NCI-H2081 (cell line): Measurements from ENCODE around the gene MAN1C1.
"Not testable (repeated sequence)": the region's sequence is repeated elsewhere in the genome, so short reads cannot be mapped to it uniquely, and the experiment has no call there.

Experiments
- DNase-seq, 2 experiments: peaks; one replicate each; lab custom pipeline; 2025; lab: John Stamatoyannopoulos, UW

MAN1C1 gene

DNA sequence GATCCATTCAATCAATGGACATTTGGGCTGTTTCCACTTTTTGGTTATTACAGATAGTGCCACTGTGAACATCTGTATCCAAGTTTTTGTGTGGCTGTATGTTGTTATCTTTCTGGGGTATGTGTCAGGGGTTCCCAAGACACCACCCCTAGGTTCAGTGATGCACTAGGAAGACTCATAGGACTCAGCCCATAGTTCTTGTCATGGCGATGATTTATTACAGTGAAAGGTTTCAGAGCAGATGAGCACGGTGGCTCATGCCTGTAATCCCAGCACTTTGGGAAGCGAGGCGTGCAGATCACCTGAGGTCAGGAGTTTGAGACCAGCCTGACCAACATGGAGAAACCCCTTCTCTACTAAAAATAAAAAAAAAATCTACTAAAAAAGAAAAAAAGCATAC is 64.1 kb downstream of the MAN1C1 start:
- DNase-seq: no peak

DNA sequence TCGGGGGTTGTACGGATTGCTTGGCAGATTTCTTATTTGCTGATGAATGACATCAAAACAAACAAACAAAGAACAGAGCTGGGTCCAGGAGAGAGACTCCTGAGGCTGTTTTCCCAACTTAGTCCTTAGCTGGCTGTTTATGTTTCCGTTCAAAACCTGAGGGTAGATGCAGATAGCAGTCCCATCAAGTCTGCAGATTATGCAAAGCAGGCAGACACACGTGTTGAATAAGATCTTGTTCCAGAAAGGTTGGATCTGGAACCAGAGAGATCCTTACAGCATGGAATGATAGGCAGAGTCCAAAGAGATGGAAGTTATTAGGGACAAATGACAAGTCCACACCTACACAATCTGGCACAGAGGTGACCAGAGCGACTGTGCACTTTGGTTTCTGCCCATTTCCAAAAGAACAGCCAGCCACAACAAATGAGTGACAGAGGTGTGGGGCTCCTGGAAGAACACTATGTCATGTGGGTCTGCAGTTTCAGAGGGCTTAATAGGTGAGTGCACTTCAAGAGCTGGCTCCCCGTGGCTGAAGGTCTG is 65.5 kb downstream of the MAN1C1 start:
- no peak for DNase-seq

DNA sequence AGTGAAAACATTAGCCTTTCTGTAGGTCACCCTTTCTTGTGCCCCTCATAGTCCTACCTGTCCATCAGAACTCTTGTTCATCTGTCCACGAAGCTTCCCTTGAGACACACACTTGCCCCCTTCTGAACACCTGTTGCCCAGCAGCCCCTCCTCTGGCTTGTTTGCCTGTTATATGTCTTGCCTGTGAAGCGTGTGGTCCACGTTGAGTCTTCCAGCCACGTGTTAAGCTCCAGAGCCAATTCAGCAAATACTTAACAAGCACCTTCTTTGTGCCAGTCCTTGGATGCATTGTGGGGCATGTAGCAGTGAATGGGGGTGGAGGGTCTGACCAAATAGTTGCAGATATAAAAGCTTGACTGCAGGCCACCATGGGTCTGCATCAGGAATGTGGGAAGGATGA is 66.6 kb downstream of the MAN1C1 start:
- no peak for DNase-seq

DNA sequence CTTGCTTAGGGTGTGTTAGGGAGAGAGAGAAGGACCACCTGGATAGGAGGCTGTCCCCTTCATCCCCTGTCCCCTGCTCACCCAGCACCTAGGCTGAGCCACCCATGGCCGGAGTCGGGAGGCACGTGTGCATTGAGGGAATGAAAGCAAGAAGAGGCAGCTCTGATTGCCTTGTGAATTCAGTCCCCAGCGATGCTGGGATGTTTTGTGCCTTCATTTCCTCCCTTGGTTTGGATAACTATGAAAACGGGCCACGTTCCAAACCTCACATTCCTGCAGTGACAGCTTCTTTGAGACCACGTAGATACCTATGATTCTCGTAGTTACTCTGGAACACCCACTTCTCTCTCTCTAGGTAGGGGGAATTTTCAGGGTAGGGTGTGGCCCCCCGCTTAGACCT is 67.1 kb downstream of the MAN1C1 start:
- DNase-seq: no peak

DNA sequence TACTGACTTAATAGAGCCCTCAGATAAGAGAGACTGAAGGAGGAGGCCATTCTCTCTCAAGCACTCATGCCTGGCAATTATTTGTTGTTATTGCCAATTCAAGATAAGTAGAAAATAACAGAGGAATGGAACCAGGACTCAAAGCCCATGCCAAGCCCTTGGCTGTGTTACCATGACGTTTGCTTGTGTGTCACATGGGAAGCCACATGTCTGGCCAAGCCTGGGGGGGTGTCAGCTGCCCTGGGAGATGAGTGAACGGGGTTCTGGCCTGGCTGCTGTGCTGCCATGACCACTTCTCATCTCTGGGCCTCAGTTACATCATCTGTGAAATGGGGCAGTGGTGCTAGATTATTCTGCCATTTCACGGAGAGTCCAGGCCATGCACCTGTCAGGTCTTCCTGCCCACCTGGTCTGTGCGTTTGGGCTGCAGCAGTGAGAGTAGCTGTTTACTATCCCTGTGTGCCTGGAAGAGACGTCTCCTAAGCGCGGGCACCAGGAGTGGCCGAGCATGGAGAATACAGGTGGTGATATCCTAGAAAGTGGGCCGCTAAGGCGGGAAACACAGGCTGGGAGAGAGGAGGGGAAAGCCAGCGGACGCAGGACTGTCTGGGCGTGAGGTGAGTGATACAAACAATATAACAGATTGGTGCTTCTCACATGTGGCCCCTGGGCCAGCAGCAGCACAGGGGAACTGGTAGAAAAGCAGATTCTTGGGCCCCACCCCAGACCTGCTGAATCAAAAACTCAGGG is 67.8 kb downstream of the MAN1C1 start:
- DNase-seq: no peak

DNA sequence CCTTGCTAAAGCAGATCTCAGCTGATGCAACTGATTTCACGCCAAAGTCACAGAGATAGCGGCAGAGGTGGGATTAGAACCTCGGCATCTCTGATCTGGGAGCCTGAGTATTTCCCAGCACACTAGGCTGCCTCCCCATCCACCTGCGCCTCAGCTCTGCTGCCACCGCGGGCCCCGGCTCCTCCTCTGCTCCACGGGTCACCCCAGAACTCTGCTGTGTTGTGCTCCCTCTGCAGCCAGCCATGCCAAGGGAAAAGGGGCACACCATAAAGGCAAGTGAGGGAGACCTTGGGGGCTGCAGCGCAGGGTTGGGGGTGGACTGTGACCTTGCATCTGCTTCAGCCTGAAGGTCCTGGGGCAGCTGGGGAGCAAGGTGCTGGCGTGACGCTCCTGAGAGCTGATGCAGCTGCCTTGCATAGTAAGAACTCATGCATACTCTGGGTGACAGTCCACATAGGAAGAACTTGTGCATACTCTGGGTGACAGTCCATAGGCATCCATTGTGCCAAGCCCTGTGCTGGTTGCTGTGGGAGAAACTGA is 68.7 kb downstream of the MAN1C1 start:
- DNase-seq: no peak

- no peak for DNase-seq
These were observed 69.5 kb downstream of the MAN1C1 start for GRCh38 chr1:25685938-25686665.

- DNase-seq: no peak
These were observed 70.8 kb downstream of the MAN1C1 start for GRCh38 chr1:25687221-25688017.

DNA sequence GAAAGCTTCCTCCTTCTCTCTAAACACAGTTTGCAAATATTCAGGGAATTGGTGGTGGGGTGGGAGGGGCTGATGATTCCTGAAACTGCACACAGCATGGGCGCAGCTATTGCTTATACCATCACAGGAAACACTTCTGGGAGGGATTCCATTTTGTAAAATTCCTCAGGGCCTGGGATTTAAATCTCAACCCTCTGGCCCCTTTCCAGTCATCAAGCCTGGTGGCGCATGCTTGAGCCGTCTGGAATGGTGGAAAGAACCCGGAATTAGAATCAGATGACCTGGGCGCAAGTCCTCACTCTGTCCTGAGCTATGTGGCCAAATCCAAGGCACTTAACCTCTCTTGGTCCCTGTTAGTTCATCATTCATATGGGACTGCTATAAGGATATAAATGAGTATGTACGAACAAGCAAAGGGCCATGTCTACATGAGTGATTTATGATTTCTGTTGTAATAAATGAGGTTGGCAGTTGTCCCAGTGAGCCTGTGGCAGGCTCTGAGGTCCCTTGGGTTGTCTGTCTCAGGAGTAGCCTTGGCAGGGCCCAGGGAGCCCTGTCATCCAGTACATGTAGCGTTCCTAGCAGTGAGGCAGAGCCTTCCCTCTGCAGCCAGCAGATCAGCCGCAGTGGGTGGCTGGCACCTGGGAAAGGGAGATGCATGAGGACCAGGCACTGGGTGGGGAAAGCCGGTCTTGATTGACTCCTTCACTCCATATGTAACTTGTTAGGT is 72.0 kb downstream of the MAN1C1 start:
- no peak for DNase-seq

- no peak for DNase-seq
These were observed 73.2 kb downstream of the MAN1C1 start for GRCh38 chr1:25689686-25690381.

- no peak for DNase-seq
These were observed 73.9 kb downstream of the MAN1C1 start for GRCh38 chr1:25690396-25690956.

DNA sequence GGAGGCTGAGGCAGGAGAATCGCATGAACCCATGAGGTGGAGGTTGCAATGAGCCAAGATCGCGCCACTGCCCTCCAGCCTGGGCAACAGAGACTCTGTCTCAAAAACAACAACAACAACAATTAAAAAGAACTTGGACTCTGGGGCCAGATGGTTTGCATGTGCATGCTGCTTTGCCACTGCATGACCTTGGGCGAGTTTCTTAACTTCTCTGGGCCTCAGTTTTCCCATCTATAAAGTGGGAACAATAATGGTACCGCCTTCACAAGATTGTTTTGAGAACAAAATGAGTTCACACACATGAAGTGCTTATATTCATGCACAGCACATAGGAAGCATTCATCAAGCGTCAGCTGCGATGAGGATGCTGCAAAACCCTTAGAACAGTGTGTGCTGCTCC is 74.6 kb downstream of the MAN1C1 start:
- DNase-seq: no peak

DNA sequence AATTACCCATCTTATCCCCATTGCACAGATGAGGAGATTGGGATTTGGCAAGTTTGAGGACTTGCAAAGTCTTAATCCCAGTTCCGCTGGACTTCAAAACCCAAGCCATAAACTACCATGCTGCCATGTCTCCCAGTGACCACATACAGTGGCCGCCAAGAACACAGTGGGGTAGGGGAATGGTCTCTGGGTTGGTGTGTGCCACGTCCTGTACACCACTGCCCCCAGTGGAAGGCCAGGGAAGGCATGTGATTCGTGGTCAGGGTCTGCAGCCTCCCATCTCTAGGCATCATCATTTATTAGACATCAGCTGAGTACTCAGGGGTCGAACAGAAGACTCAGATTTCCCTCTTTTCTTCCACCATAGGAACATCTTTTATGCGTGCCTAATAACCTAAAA is 76.0 kb downstream of the MAN1C1 start:
- DNase-seq: no peak

DNA sequence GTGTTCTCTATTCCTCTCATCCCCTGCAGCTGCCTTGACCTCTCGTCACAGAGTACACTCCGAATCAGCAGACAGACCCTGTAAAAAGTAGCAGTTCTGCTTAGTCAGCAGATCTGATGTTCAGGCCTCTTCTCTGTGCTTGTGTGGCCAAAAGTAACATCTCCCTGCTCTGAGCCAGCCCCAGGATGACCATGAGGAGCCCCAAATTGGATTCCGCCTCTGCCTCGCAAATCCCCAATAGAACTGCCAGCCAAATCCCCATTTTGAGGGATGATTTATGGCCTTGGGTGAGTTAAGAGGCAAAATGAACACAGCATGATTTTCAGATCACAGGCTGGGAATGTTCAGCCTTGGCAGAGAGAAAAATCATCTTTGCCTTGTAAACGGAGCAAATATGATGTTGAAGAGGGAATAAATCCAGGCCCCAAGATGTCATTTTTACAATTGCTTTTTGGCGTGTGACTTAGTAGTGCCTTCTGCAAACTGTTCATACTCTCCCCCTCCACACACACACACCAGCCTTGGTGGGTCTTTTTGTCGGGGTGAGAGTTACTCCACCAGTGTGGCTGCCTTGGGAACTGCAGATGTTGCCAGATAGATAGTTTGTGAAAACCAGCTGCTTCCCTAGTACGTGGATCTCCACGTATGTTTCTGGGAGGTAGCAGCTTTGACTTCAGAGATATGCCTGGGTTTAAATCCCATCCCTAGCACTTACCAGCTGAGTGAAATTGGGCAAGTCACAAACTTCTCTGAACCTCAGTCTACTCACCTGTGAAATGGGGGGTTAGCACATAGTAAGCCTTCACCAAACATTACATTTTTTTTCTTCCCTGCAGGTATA is 77.8 kb downstream of the MAN1C1 start:
- peak in 1 of 2 experiments; percentile 32 for DNase-seq

DNA sequence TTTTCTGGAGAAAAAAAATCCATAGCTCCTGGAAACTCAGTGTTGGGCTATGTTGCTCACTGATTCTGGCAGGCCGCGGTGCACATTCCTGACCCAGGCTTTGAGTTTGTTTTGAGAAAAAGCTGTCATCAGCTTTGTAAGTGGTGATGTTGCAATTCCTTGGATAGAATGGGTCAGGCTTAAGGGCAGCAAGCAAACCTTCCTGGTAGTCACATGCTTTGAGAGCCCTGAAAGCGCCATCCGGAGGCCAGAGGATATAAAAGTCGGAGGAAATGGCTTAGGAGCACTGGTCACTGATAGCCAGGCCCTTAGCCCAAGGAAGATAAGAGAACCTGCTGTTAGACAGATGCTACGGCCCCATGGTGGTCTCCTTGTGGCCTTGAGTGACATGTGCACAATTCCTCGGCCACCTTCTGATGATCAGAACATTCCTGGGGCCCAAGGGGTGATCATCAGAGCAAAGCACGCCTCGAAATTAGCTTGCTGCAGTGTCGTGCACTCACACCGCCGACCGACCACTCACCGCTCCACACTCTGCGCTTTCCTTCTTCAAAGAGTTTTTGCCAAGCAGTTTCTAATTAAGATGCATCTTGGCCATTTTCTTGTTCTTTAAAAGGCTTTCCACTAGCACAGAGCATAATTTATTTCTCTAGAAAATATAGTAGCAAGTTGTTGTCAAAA is 78.6 kb downstream of the MAN1C1 start:
- DNase-seq: no peak

DNA sequence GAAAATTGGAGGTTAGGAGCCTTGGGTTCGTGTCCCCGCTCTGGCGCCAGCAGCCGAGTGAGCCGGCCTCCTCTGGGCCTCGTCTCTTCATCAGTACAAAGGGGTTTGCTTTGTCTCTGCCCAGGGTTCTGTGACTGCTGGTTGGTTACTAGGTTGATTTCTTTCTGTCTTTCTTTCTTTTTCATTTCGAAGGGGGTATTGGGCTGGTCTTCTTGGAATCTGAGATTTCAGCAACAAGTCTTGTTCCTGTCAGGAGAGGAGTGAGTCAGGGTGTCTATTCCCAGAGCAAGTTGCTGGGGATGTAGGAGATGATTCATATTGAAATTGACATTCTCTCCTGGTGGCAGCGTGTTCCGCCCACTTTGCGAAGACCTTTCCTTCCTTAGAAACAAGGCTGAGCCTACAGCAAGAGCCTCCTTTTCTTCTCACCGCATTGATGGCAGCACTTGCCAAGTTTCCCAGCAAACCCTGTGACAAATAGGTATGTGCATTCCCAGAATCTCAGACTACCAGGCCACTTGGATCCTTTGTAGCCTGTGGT is 79.2 kb downstream of the MAN1C1 start:
- DNase-seq: no peak

DNA sequence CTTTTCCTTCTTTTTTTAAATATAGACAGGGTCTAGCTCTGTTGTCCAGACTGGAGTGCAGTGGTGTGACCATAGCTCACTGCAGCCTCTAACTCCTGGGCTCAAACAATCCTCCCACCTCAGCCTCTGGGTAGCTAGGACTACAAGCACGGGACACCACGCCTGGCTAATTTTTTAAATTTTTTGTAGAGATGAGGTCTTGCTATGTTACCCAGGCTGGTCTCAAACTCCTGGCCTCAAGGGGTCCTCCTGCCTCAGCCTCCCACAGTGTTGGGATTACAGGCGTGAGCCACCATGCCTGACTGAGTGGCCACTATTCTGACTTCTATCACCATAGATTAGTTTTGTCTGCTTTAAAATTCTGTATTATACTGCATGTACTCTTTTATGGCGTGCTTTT is 80.1 kb downstream of the MAN1C1 start:
- DNase-seq: not testable (repeated sequence)

DNA sequence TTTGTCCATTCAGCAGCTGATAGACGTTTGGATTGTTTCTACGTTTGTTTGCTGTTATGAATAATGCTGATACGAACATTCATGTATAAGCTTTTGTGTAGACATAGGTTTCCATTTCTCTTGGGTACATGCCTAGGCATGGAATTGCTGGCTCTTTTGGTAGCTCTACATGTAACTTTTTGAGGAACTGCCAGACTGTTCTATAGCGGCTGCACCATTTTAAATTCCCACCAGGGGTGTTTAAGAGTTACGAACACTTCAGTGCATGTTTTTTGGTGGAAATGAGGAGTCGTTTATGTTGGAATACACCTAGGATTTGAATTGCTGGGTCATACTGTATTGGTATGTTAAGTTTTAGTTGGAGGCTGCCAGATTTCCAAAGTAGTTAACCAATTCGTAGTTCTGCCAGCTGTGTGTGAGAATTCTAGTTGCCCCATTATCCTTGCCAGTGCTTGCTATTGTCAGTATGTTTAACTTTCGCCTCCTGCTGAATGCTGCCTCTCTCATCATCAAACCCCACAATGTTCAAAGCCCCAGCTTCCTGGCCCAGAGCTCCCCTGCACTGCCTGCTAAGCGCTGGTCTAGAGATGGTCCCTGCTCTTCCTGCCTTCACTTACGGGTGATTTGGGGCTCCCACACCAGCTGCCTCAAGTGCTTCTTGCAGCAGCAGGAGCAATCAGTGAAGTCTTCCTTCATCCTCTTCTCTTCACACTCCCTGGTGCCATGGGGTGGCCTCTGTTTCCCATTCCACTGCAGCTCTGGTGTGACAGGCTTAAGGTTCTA is 81.0 kb downstream of the MAN1C1 start:
- no peak for DNase-seq
